ENCODE data around the gene ISG20L2. TPM values are rescaled to one million over a fixed set of nuclear protein-coding genes. Genes with fewer than 3 reads are reported as not detected.
A peak's percentile ranks its signal among the peaks of the same experiment; 100 is the strongest.

ISG20L2 gene
- total and polyA plus RNA-seq, 4 donors, result 11.7 to 26.9 (median 20.4) TPM

DNA sequence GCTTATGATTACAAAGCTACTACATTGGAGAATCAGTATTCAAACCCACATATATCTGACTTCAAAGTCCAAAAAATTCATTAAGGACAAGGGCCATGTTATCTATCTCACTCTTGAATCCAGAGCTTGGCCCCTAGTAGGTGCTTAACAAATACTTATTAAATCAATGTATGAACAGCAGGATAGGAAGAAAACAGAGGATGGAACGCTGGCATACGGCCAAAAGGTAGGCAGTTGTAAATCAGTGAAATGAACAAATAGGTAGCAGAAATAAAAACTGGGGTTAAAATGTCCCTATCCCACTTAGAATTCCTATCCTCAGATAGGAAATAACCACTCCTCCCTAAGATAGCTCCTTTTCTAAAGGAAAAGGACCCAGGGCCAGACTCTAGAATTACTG is 10.3 kb upstream of the ISG20L2 start:
- ATAC-seq (ENCODE audit: low FRiP score) (no peak), DNase-seq (no peak)
- H3K9me3 ChIP-seq (ENCODE audit: control insufficient read depth, low read length), result no peaks in the 10 kb centered on the region
- no peak overlapping the region for H3K4me3 ChIP-seq (ENCODE audit: low read length in 2 of 2)
- no peaks in the 10 kb centered on the region for H3K4me1 ChIP-seq (ENCODE audit: control insufficient read depth in 1 of 2, insufficient read depth in 2 of 2, low read length in 2 of 2)
- no peaks in the 10 kb centered on the region for H3K27me3 ChIP-seq (ENCODE audit: control insufficient read depth in 1 of 2, insufficient read depth in 2 of 2, low read length in 1 of 2)
- intact Hi-C loops (cut with DNase I), result no loop called here
- peaks cover 2 to 7% of the 10 kb centered on the region in 2 donors for H3K36me3 ChIP-seq (ENCODE audit: control insufficient read depth in 1 of 2, insufficient read depth in 2 of 2, low read length in 1 of 2)
- no peak overlapping the region for H3K27ac ChIP-seq (ENCODE audit: low read depth in 1 of 2, low read length in 2 of 2)
- 73 to 75% methylated on average over 2 of the region's 2 CpGs for WGBS, 2 donors

DNA sequence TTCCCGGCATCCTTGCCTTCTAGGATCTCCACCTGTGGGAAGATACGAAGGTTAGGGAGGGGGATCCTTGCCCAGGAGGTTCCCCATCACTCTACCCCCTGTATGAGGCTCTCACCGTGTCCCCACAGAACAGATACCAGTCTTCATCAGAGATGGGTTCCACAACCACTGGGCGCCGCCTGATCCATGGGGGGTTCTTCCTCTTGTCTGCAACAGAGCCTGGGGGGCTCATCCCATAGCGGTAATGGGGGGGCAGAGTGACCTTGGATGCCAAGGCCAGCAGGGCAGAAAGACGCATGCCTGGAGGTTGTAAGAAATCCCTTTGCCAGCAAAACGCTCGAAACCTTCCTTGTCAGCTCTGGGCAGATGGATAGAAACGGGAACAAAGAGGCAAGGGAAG is 9.8 kb upstream of the ISG20L2 start:
- no peaks in the 10 kb centered on the region for H3K4me1 ChIP-seq (ENCODE audit: control insufficient read depth in 1 of 2, insufficient read depth in 2 of 2, low read length in 2 of 2)
- H3K36me3 ChIP-seq (ENCODE audit: control insufficient read depth in 1 of 2, insufficient read depth in 2 of 2, low read length in 1 of 2), result peaks cover 0 to 4% of the 10 kb centered on the region in 2 donors
- WGBS, 2 donors, result 87 to 92% methylated on average over 10 of the region's 10 CpGs
- intact Hi-C loops (cut with DNase I), result no loop called here
- no peaks in the 10 kb centered on the region for H3K9me3 ChIP-seq (ENCODE audit: control insufficient read depth, low read length)
- no peaks in the 10 kb centered on the region for H3K27me3 ChIP-seq (ENCODE audit: control insufficient read depth in 1 of 2, insufficient read depth in 2 of 2, low read length in 1 of 2)
- no peak for DNase-seq
- no peak overlapping the region for H3K4me3 ChIP-seq (ENCODE audit: low read length in 2 of 2)
- no peak overlapping the region for H3K27ac ChIP-seq (ENCODE audit: low read depth in 1 of 2, low read length in 2 of 2)
- ATAC-seq (ENCODE audit: low FRiP score), result no peak

DNA sequence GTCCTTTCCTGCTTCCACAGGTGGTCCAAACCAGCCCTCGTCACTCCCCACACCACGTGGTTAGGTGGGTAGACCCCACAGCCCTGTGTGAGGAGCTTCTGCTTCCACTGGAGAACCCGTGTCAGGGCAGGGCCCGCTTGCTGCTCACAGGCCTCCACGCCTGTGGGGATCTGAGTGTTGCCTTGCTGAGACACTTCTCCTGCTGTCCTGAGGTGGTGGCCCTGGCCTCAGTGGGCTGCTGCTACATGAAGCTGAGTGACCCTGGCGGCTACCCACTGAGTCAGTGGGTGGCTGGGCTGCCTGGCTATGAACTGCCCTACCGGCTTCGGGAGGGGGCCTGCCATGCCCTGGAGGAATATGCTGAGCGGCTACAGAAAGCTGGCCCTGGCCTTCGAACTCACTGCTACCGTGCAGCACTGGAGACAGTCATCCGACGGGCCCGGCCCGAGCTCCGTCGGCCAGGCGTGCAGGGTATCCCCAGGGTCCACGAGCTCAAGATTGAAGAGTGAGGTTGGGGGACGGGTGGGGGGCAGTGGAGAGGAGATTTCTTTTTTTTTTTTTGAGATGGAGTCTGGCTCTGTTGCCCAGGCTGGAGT is 5.5 kb upstream of the ISG20L2 start:
- H3K27me3 ChIP-seq (ENCODE audit: control insufficient read depth in 1 of 2, insufficient read depth in 2 of 2, low read length in 1 of 2), result no peaks in the 10 kb centered on the region
- no peak for ATAC-seq (ENCODE audit: low FRiP score)
- no peaks in the 10 kb centered on the region for H3K4me1 ChIP-seq (ENCODE audit: control insufficient read depth in 1 of 2, insufficient read depth in 2 of 2, low read length in 2 of 2)
- WGBS, 2 donors, result 93 to 94% methylated on average over 20 of the region's 20 CpGs
- no peak for DNase-seq
- no peak overlapping the region for H3K4me3 ChIP-seq (ENCODE audit: low read length in 2 of 2)
- H3K27ac ChIP-seq (ENCODE audit: low read depth in 1 of 2, low read length in 2 of 2), result no peak overlapping the region
- intact Hi-C loops (cut with DNase I), result no loop called here
- H3K9me3 ChIP-seq (ENCODE audit: control insufficient read depth, low read length), result no peaks in the 10 kb centered on the region
- no peaks in the 10 kb centered on the region for H3K36me3 ChIP-seq (ENCODE audit: control insufficient read depth in 1 of 2, insufficient read depth in 2 of 2, low read length in 1 of 2)

DNA sequence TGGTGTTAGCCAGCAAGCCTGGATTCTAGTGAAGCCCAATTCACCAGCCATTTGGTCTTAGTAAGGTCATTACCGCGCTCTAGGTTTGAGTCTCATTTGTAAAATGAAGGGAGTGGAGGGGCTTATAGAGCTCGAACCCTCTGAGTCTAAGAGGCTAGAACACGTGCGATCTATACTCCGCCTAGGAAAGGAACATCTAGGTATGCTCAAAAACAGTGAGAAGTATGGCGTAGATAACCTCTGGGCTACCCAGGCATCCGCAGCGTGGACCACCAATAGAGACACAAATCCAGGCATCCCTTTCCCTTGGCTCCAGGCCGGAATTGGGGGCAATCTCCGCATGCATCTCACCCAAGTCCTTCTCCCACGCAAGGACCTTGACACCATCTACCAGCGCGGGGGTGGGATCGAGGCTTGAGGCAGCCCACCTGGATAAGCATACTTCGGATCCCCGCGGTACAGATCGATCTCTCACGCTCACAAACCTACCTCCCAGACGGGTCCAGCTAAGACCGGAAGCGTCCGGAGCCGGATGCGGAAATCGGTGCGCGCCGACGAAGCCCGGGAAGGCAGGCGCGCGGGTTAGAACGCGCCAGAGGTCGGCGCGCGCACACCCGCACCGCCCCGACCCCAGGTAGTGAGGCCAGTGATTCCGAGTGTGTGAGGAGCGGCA is 504 bp downstream of the ISG20L2 start, which contains the start of gene METTL25B:
Gene METTL25B (plus strand): TSS at position 544 of the 673 bp plus-strand sequence. CDS start 636 bp downstream, outside the sequence.
- Histone ChIP-seq H3K4me1 (ENCODE audit: control insufficient read depth in 1 of 2, insufficient read depth in 2 of 2, low read length in 2 of 2) (peaks cover 0 to 2% of the 10 kb centered on the region in 2 donors), H3K36me3 (ENCODE audit: control insufficient read depth in 1 of 2, insufficient read depth in 2 of 2, low read length in 1 of 2) (peaks cover 0 to 2% of the 10 kb centered on the region in 2 donors), H3K9me3 (ENCODE audit: control insufficient read depth, low read length) (no peaks in the 10 kb centered on the region), H3K27ac (ENCODE audit: low read depth in 1 of 2, low read length in 2 of 2) (peak within 1 kb of the TSS; percentile 16 to 94), H3K4me3 (ENCODE audit: low read length in 2 of 2) (peak within 1 kb of the TSS; percentile 83 to 89), H3K27me3 (ENCODE audit: control insufficient read depth in 1 of 2, insufficient read depth in 2 of 2, low read length in 1 of 2) (no peaks in the 10 kb centered on the region)
- WGBS, 2 donors, result 0% methylated on average over 46 of the region's 46 CpGs
- intact Hi-C loops (cut with DNase I), result loop anchor here (2.0 to 5.0 kb wide), 5 partner anchors 19 to 164 kb away; partner anchors contain the start of genes PEAR1 (in 1 of the 2) and PRCC (in 1 of the 2)
- DNase-seq (peak; percentile 88 to 95), ATAC-seq (ENCODE audit: low FRiP score) (peak; percentile 87)

DNA sequence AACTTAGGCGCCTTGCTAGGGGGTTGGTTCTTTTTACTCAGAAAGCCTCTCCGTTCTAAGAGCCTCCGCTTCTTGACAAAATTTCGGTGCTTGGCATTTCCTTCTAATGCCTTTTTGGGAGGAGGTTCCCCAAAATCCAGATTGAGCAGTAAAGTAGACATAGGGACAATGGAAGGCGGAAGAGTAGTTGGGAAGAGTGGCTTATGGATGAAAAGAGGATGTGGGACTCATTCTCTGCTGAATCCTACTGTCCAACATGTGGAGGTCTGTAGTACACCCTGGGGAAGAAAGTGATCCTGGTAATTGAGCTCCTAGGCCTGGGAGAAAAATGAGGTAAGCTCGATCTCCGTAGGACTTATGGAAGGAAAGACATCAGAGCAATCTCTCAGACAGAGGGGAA is 1.1 kb downstream of the ISG20L2 start:
- 49 to 51% methylated on average over 7 of the region's 7 CpGs for WGBS, 2 donors
- no peak for DNase-seq
- Histone ChIP-seq H3K27ac (ENCODE audit: low read depth in 1 of 2, low read length in 2 of 2) (no peak overlapping the region), H3K36me3 (ENCODE audit: control insufficient read depth in 1 of 2, insufficient read depth in 2 of 2, low read length in 1 of 2) (peaks cover 0 to 2% of the 10 kb centered on the region in 2 donors), H3K9me3 (ENCODE audit: control insufficient read depth, low read length) (no peaks in the 10 kb centered on the region), H3K4me3 (ENCODE audit: low read length in 2 of 2) (peak overlapping the region; percentile 83 to 89), H3K27me3 (ENCODE audit: control insufficient read depth in 1 of 2, insufficient read depth in 2 of 2, low read length in 1 of 2) (no peaks in the 10 kb centered on the region), H3K4me1 (ENCODE audit: control insufficient read depth in 1 of 2, insufficient read depth in 2 of 2, low read length in 2 of 2) (peaks cover 0 to 2% of the 10 kb centered on the region in 2 donors)
- intact Hi-C loops (cut with DNase I), result loop anchor here (2.0 to 5.0 kb wide), 5 partner anchors 19 to 165 kb away; partner anchors contain the start of genes PEAR1 (in 1 of the 2) and PRCC (in 1 of the 2)
- ATAC-seq (ENCODE audit: low FRiP score), result no peak

DNA sequence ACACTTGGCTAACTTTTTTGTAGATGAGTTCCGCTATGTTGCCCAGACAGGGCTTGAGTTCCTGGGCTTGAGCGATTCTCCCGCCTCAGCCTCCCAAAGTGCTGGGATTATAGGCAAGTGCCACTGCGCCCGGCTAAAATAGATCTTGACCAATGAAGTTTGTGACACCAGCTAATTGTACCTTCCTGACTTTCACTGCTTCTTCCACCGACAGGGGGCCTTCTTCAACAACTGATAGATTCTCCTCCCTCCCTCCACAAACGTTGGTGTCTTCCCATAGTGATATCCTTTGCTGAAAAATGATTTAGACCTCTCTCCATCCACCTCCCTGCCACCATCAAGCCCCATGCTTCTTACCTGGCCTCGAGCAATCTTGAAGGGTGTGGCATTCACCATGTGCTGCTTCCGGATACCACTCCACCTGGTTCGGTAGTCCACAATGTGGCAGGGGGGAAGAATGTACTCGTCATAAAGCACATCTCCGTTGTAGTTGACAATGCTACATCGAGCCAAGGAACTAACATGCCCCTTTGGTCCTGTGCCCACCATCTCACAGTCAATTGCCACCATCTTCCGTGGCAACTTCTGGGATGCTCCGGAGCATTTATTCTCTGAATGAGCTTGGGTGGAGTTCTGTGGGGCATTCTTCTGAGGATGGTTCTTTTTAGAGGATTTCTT is 1.9 kb downstream of the ISG20L2 start:
- intact Hi-C loops (cut with DNase I), result loop anchor here (2.0 to 5.0 kb wide), 5 partner anchors 18 to 166 kb away; partner anchors contain the start of genes PEAR1 (in 1 of the 2) and PRCC (in 1 of the 2)
- no peak for DNase-seq
- peaks cover 0 to 2% of the 10 kb centered on the region in 2 donors for H3K4me1 ChIP-seq (ENCODE audit: control insufficient read depth in 1 of 2, insufficient read depth in 2 of 2, low read length in 2 of 2)
- peaks cover 0 to 2% of the 10 kb centered on the region in 2 donors for H3K36me3 ChIP-seq (ENCODE audit: control insufficient read depth in 1 of 2, insufficient read depth in 2 of 2, low read length in 1 of 2)
- H3K27me3 ChIP-seq (ENCODE audit: control insufficient read depth in 1 of 2, insufficient read depth in 2 of 2, low read length in 1 of 2), result no peaks in the 10 kb centered on the region
- no peak overlapping the region for H3K27ac ChIP-seq (ENCODE audit: low read depth in 1 of 2, low read length in 2 of 2)
- H3K9me3 ChIP-seq (ENCODE audit: control insufficient read depth, low read length), result no peaks in the 10 kb centered on the region
- ATAC-seq (ENCODE audit: low FRiP score), result no peak
- WGBS, 2 donors, result 42 to 44% methylated on average over 15 of the region's 15 CpGs
- no peak overlapping the region for H3K4me3 ChIP-seq (ENCODE audit: low read length in 2 of 2)

DNA sequence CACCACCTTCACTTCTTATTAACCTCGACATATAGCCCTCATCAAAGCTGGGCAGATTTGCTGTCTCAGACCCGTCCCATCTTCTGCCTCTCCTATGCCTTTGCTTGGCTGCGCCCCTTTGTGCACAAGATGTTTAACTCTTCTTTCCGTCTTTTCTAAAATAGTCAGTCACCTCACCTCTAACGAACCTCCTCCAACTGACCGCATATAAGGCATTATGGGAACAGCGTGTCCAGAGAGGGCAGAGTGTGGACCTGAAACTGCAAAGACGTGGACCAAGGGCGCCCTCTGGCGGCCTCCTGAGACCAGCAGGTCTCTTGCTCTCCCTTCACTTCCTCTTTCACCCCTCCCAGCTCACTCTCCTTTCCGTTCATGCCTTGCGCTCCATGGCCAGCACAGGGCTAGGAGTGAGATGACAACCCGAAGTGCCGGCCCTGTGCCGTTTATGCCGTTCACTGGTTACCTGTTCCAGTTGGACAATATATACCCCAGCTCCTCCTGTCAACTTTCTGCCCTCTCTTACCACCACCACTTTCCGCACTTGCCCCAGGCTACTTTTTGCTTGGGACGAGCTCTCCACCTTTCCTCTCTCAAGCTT is 2.8 kb downstream of the ISG20L2 start:
- Histone ChIP-seq H3K36me3 (ENCODE audit: control insufficient read depth in 1 of 2, insufficient read depth in 2 of 2, low read length in 1 of 2) (peaks cover 0 to 4% of the 10 kb centered on the region in 2 donors), H3K9me3 (ENCODE audit: control insufficient read depth, low read length) (no peaks in the 10 kb centered on the region), H3K4me3 (ENCODE audit: low read length in 2 of 2) (peak overlapping the region in 1 of 2 donors; percentile 29), H3K27me3 (ENCODE audit: control insufficient read depth in 1 of 2, insufficient read depth in 2 of 2, low read length in 1 of 2) (no peaks in the 10 kb centered on the region), H3K4me1 (ENCODE audit: control insufficient read depth in 1 of 2, insufficient read depth in 2 of 2, low read length in 2 of 2) (peaks cover 0 to 2% of the 10 kb centered on the region in 2 donors), H3K27ac (ENCODE audit: low read depth in 1 of 2, low read length in 2 of 2) (no peak overlapping the region)
- DNase-seq, result peak; percentile 92 to 96
- intact Hi-C loops (cut with DNase I), result loop anchor here (1.0 to 5.0 kb wide), 6 partner anchors 17 to 167 kb away; partner anchors contain the start of genes PEAR1 (in 1 of the 2) and PRCC (in 1 of the 2)
- ATAC-seq (ENCODE audit: low FRiP score), result peak; percentile 81
- WGBS, 2 donors, result 7 to 10% methylated on average over 18 of the region's 18 CpGs

DNA sequence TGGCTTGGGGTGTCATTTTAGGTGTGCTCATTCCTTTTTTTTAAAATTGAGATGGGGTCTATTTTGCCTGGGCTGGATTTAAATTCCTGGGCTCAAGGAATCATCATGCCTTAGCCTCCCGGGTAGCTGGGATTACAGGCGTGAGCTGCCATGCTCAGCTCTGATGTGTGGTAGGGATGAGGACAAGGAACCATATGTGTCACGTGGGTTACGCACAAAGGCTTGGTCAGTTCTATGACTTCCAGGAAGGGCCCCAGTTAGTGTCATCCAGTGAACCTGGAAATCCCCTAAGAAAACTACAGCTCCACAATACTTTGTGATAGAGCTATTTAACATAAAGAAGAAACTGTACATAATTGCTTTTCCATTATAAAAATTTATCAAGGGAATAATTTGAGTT is 7.0 kb downstream of the ISG20L2 start:
- ATAC-seq (ENCODE audit: low FRiP score) (no peak), DNase-seq (no peak)
- Histone ChIP-seq H3K27ac (ENCODE audit: low read depth in 1 of 2, low read length in 2 of 2) (no peak overlapping the region), H3K4me1 (ENCODE audit: control insufficient read depth in 1 of 2, insufficient read depth in 2 of 2, low read length in 2 of 2) (no peaks in the 10 kb centered on the region), H3K27me3 (ENCODE audit: control insufficient read depth in 1 of 2, insufficient read depth in 2 of 2, low read length in 1 of 2) (no peaks in the 10 kb centered on the region), H3K9me3 (ENCODE audit: control insufficient read depth, low read length) (no peaks in the 10 kb centered on the region), H3K4me3 (ENCODE audit: low read length in 2 of 2) (no peak overlapping the region), H3K36me3 (ENCODE audit: control insufficient read depth in 1 of 2, insufficient read depth in 2 of 2, low read length in 1 of 2) (peaks cover 0 to 4% of the 10 kb centered on the region in 2 donors)
- intact Hi-C loops (cut with DNase I), result no loop called here
- 82 to 83% methylated on average over 4 of the region's 4 CpGs for WGBS, 2 donors

Data from aorta (tissue), 5 donors.